Panc1 (cell line): ENCODE measurements around the gene DUSP16. TPM values are rescaled to one million over a fixed set of nuclear protein-coding genes. Genes with fewer than 3 reads are reported as not detected.
"Not testable (repeated sequence)": the region's sequence is repeated elsewhere in the genome, so short reads cannot be mapped to it uniquely, and the experiment has no call there.

Experiments
- ATAC-seq: fragments of 200-7000 bp; cut with Tn5 transposase; 2 replicates; pipeline ENCODE4 v1.9.1; 2020; ENCODE audit warnings: mild to moderate bottlenecking, moderate library complexity
- BruUV-seq: library from RNA; stranded (reverse); fragments of 400-500 nt; replicated peaks from 2 replicates; lab custom pipeline; 2021; lab: Mats Ljungman, UMichigan
- CTCF ChIA-PET: fragments of 300-600 bp; sonication (Branson Sonifier 250); formaldehyde crosslinking; loops from one replicate; lab custom pipeline; 2022; ENCODE audit warnings: antibody characterized with exemption; lab: Charles Lee
- POLR2A ChIA-PET: fragments of 300-600 bp; sonication (Branson Sonifier 250); formaldehyde crosslinking; loops from one replicate; lab custom pipeline; 2022; ENCODE audit warnings: antibody characterized with exemption; lab: Charles Lee
- DNase-seq: peaks from one replicate; pipeline ENCODE4 v3.0.0-alpha.2; 2010; ENCODE audit warnings: low read depth, low spot score
- H3K27ac ChIP-seq: 2 replicates; pipeline ENCODE4 v1.5.1; 2011; ENCODE audit warnings: mild to moderate bottlenecking, low read length, inconsistent platforms
- H3K27me3 ChIP-seq: fragments of 200-500 bp; sonication (Bioruptor generic); 2 replicates; pipeline ENCODE4 v1.6.0; 2014; ENCODE audit warnings: low read length, inconsistent platforms; ENCODE audit not compliant: control insufficient read depth, insufficient read depth
- H3K36me3 ChIP-seq: fragments of 200-500 bp; sonication (Bioruptor generic); 2 replicates; pipeline ENCODE4 v1.5.1; 2014; ENCODE audit warnings: inconsistent platforms, mild to moderate bottlenecking, low read length, moderate library complexity; ENCODE audit not compliant: control insufficient read depth, insufficient read depth
- H3K4me1 ChIP-seq: 2 replicates; pipeline ENCODE4 v1.5.1; 2011; ENCODE audit warnings: inconsistent platforms, mild to moderate bottlenecking, low read length, moderate library complexity; ENCODE audit not compliant: control insufficient read depth, insufficient read depth
- H3K4me3 ChIP-seq, 2 experiments: 2 replicates each; pipeline ENCODE4 v1.5.1; 2011 to 2012; ENCODE audit warnings: low read depth in 2 of 2, low read length in 2 of 2, mild to moderate bottlenecking in 2 of 2, inconsistent platforms in 1 of 2, moderate library complexity in 1 of 2
- H3K9me3 ChIP-seq: fragments of 200-500 bp; sonication (Bioruptor generic); 2 replicates; pipeline ENCODE4 v1.5.1; 2014; ENCODE audit warnings: low read depth, mild to moderate bottlenecking, inconsistent platforms, low read length, moderate library complexity; ENCODE audit not compliant: control insufficient read depth, insufficient read depth
- POLR2AphosphoS5 ChIP-seq: IDR thresholded peaks from 2 replicates; pipeline ENCODE4 v1.6.1; 2012; ENCODE audit warnings: mild to moderate bottlenecking, low read depth, low read length, moderate library complexity
- SIN3A ChIP-seq: IDR thresholded peaks from 2 replicates; pipeline ENCODE4 v1.6.1; 2012; ENCODE audit warnings: low read depth, mild to moderate bottlenecking, low read length, moderate library complexity, borderline replicate concordance; ENCODE audit not compliant: insufficient read depth
- TCF7L2 ChIP-seq: IDR thresholded peaks from 2 replicates; pipeline ENCODE4 v1.6.1; 2011; ENCODE audit warnings: mild to moderate bottlenecking, low read depth, low read length, inconsistent platforms
- in situ Hi-C: cut with HindIII; loops from 2 replicates; pipeline ENCODE4 v1.10.0; 2016; ENCODE audit warnings: low sequenced_read_pairs, low pct_unique_long_range_greater_than_20kb
- intact Hi-C: fragments of 100-400 bp; cut with micrococcal nuclease; formaldehyde crosslinking; loops from one replicate; pipeline ENCODE4 v1.10.0; 2022; ENCODE audit not compliant: unreplicated experiment
- total RNA-seq: library from RNA; stranded (reverse); gene quantifications from one replicate; pipeline ENCODE4 v1.2.1, GENCODE V29; 2021; ENCODE audit not compliant: unreplicated experiment
- TF ChIP-seq, protein P1 (sequence below): fragments of 450-650 bp; IDR thresholded peaks from 2 replicates; pipeline ENCODE4 v1.5.1; 2017; ENCODE audit warnings: mild to moderate bottlenecking
- TF ChIP-seq, protein P2 (sequence below), 2 experiments: IDR thresholded peaks; 2 replicates each; pipeline ENCODE4 v1.6.1; 2011 to 2012; ENCODE audit warnings: low read depth in 2 of 2, control low read depth in 1 of 2, low read length in 1 of 2, mild to moderate bottlenecking in 1 of 2, moderate library complexity in 1 of 2; ENCODE audit not compliant: insufficient read depth in 1 of 2

The DUSP16 gene
- total RNA-seq, 1 experiment from 2014 or later, result 12.9 TPM

DNA sequence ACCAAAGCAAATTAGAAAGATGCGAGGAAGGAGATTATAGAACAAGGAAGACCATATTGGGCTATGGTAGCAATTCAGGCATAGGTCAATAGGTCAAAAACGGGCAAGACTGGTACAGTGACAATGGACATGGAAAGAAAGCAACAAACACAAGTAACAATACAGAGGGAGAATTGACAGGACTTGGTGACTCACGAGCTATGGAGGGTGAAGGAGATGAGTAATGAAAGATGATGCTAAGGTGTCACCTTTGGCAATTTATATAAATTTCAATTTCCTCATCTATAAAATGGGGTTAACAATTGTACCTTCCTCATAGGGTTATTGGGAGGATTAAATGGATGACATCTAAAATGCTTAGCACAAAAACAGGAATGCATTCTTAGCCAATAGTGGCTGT is 15.1 kb upstream of the DUSP16 start:
- DNase-seq, result no peak
- intact Hi-C loops, result no loop called here
- CTCF ChIA-PET, result no interaction called here

DNA sequence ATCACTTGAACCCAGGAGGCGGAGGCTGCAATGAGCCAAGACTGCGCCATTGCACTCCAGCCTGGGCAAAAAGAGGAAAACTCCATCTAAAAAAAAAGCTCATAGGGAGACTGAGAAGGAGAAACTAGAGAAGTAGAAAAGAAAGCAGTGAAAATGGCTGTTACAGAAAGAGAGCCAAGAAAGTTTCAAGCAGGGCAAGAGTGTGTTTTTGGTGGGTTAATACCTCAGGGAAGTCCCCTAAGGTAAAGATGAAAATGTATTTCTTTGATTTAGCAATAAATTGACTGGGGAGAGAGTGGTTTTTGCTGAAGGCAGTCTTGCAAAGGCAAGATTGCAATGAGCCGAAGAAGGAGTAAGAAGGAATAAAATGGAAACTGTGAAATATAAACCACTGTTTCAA is 10.0 kb upstream of the DUSP16 start:
- Histone ChIP-seq H3K27ac (no peak overlapping the region), H3K9me3 (no peaks in the 10 kb centered on the region), H3K36me3 (no peaks in the 10 kb centered on the region), H3K27me3 (no peaks in the 10 kb centered on the region), H3K4me1 (no peaks in the 10 kb centered on the region), H3K4me3 (no peak overlapping the region)
- ATAC-seq, result no peak
- TF ChIP-seq SIN3A (no peak), POLR2AphosphoS5 (no peak), TCF7L2 (no peak)
- TF ChIP-seq, protein P1, sequence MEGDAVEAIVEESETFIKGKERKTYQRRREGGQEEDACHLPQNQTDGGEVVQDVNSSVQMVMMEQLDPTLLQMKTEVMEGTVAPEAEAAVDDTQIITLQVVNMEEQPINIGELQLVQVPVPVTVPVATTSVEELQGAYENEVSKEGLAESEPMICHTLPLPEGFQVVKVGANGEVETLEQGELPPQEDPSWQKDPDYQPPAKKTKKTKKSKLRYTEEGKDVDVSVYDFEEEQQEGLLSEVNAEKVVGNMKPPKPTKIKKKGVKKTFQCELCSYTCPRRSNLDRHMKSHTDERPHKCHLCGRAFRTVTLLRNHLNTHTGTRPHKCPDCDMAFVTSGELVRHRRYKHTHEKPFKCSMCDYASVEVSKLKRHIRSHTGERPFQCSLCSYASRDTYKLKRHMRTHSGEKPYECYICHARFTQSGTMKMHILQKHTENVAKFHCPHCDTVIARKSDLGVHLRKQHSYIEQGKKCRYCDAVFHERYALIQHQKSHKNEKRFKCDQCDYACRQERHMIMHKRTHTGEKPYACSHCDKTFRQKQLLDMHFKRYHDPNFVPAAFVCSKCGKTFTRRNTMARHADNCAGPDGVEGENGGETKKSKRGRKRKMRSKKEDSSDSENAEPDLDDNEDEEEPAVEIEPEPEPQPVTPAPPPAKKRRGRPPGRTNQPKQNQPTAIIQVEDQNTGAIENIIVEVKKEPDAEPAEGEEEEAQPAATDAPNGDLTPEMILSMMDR, result no peak
- TF ChIP-seq, protein P2, sequence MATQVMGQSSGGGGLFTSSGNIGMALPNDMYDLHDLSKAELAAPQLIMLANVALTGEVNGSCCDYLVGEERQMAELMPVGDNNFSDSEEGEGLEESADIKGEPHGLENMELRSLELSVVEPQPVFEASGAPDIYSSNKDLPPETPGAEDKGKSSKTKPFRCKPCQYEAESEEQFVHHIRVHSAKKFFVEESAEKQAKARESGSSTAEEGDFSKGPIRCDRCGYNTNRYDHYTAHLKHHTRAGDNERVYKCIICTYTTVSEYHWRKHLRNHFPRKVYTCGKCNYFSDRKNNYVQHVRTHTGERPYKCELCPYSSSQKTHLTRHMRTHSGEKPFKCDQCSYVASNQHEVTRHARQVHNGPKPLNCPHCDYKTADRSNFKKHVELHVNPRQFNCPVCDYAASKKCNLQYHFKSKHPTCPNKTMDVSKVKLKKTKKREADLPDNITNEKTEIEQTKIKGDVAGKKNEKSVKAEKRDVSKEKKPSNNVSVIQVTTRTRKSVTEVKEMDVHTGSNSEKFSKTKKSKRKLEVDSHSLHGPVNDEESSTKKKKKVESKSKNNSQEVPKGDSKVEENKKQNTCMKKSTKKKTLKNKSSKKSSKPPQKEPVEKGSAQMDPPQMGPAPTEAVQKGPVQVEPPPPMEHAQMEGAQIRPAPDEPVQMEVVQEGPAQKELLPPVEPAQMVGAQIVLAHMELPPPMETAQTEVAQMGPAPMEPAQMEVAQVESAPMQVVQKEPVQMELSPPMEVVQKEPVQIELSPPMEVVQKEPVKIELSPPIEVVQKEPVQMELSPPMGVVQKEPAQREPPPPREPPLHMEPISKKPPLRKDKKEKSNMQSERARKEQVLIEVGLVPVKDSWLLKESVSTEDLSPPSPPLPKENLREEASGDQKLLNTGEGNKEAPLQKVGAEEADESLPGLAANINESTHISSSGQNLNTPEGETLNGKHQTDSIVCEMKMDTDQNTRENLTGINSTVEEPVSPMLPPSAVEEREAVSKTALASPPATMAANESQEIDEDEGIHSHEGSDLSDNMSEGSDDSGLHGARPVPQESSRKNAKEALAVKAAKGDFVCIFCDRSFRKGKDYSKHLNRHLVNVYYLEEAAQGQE (IDR thresholded peaks at IDR 0.05; ENCODE audit: insufficient read depth in 1 of 2, low read depth in 2 of 2, low read length in 1 of 2), result no peak
- intact Hi-C loops, result no loop called here
- ChIA-PET CTCF (interaction anchor here (0.6 kb wide), 1 partner anchor 198 kb away, joined by 7 read pairs; no protein-coding TSS in a partner anchor), POLR2A (no interaction called here)
- no peak for DNase-seq
- no TSS peak for BruUV-seq
- in situ Hi-C loops, result no loop called here

More for the DNA sequence above, 15.1 kb upstream of the DUSP16 start:
- POLR2A ChIA-PET, result no interaction called here
- Histone ChIP-seq H3K9me3 (no peaks in the 10 kb centered on the region), H3K36me3 (no peaks in the 10 kb centered on the region), H3K27me3 (no peaks in the 10 kb centered on the region), H3K4me3 (no peak overlapping the region), H3K4me1 (no peaks in the 10 kb centered on the region), H3K27ac (no peak overlapping the region)
- TF ChIP-seq, protein P2 (IDR thresholded peaks at IDR 0.05; ENCODE audit: insufficient read depth in 1 of 2, low read depth in 2 of 2, low read length in 1 of 2), result no peak
- TF ChIP-seq POLR2AphosphoS5 (no peak), TCF7L2 (no peak), SIN3A (no peak)
- TF ChIP-seq, protein P1, result no peak
- in situ Hi-C loops, result no loop called here
- ATAC-seq, result no peak
- no TSS peak for BruUV-seq

DNA sequence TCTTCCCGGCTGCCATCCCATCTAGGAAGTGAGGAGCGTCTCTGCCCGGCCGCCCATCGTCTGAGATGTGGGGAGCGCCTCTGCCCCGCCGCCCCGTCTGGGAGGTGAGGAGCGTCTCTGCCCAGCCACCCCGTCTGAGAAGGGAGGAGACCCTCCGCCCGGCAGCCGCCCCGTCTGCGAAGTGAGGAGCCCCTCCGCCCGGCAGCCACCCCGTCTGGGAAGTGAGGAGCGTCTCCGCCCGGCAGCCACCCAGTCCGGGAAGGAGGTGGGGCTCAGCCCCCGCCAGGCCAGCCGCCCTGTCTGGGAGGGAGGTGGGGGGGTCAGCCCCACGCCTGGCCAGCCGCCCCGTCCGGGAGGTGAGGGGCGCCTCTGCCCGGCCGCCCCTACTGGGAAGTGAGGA is 3.3 kb upstream of the DUSP16 start:
- ATAC-seq, H3K9me3 ChIP-seq, POLR2A ChIA-PET, in situ Hi-C loops, BruUV-seq, H3K27ac ChIP-seq, DNase-seq, H3K27me3 ChIP-seq, H3K36me3 ChIP-seq, H3K4me1 ChIP-seq, H3K4me3 ChIP-seq, CTCF ChIA-PET: not testable (repeated sequence)
- intact Hi-C loops, result loop anchor here (2.0 kb wide), 1 partner anchor 189 kb away; no protein-coding TSS in a partner anchor
